Measurements from ENCODE around the gene CYTH4. TPM values are rescaled to one million over a fixed set of nuclear protein-coding genes. Genes with fewer than 3 reads are reported as not detected.

Gene CYTH4
- total and polyA plus RNA-seq, 2 experiments from 2014 or later: not detected

- TF ChIP-seq ETS1 (IDR thresholded peaks at IDR 0.05): no peak
- no peak for TF ChIP-seq EZH2phosphoT487 (IDR thresholded peaks at IDR 0.05; ENCODE audit: unreplicated experiment)
Measured at GRCh38 chr22:37278261-37278660, 4.0 kb upstream of the CYTH4 start (continued).

GRCh38 chr22:37279331-37280181 lies 2.8 kb upstream of the CYTH4 start:
- Histone ChIP-seq H3K4me1 (ENCODE audit: insufficient read depth) (peaks cover 10% of the 10 kb centered on the region; the same call in 1 of the 2 replicates), H3K36me3 (ENCODE audit: insufficient read depth) (no peaks in the 10 kb centered on the region), H3K79me2 (replicated peaks; ENCODE audit: insufficient read depth) (no peaks in the 10 kb centered on the region), H3K4me3 (no peak overlapping the region), H3K9me2 (ENCODE audit: insufficient read depth) (no peaks in the 10 kb centered on the region), H2AFZ (no peak overlapping the region), H3K27me3 (ENCODE audit: insufficient read depth) (no peaks in the 10 kb centered on the region), H4K20me1 (replicated peaks; ENCODE audit: insufficient read depth) (no peaks in the 10 kb centered on the region), H3K4me2 (no peak overlapping the region), H3F3A (replicated peaks; ENCODE audit: low read depth) (no peaks in the 10 kb centered on the region), H3K27ac (ENCODE audit: low read depth) (no peak overlapping the region)
- no peaks in the 10 kb centered on the region for H3K36me3 Mint-ChIP-seq (ENCODE audit: low read depth)
- H3K27me3 Mint-ChIP-seq (ENCODE audit: insufficient read depth, low read depth, poor library complexity): peaks cover 9% of the 10 kb centered on the region
- peaks cover 16% of the 10 kb centered on the region for H3K4me1 Mint-ChIP-seq
- ATAC-seq: no peak
- no peaks in the 10 kb centered on the region; the same call in 2 of the 3 replicates for H3K9me3 Mint-ChIP-seq
- no peak overlapping the region for H3K4me3 Mint-ChIP-seq
- DNase-seq (ENCODE audit: low spot score): no peak
- H3K27ac Mint-ChIP-seq: no peak overlapping the region
- no peak for TF ChIP-seq REST (IDR thresholded peaks at IDR 0.05; ENCODE audit: unreplicated experiment)
- no peak for TF ChIP-seq ZNF331 (CRISPR knock-in tag; IDR thresholded peaks at IDR 0.05; ENCODE audit: low read depth)
- TF ChIP-seq NANOG (IDR thresholded peaks at IDR 0.05; ENCODE audit: borderline replicate concordance): no peak
- no peak for TF ChIP-seq CREB1 (CRISPR knock-in tag; IDR thresholded peaks at IDR 0.05; ENCODE audit: low read depth)
- no peak for TF ChIP-seq STAT1 (IDR thresholded peaks at IDR 0.05; ENCODE audit: unreplicated experiment)
- TF ChIP-seq EZH2 (IDR thresholded peaks at IDR 0.05; ENCODE audit: low read depth, unreplicated experiment): no peak
- TF ChIP-seq ETS1 (IDR thresholded peaks at IDR 0.05): no peak
- no peak for TF ChIP-seq CTCF (conservative IDR thresholded peaks at IDR 0.05; ENCODE audit: low read depth in 2 of 2)
- no peak for TF ChIP-seq ZNF114 (CRISPR knock-in tag; IDR thresholded peaks at IDR 0.05)
- no peak for TF ChIP-seq EZH2phosphoT487 (IDR thresholded peaks at IDR 0.05; ENCODE audit: unreplicated experiment)
- no peak for TF ChIP-seq POLR2AphosphoS5 (IDR thresholded peaks at IDR 0.05; ENCODE audit: low read depth)

All from GM23338 (cell line).